ENCODE results near the gene HTN3.

Gene HTN3

DNA sequence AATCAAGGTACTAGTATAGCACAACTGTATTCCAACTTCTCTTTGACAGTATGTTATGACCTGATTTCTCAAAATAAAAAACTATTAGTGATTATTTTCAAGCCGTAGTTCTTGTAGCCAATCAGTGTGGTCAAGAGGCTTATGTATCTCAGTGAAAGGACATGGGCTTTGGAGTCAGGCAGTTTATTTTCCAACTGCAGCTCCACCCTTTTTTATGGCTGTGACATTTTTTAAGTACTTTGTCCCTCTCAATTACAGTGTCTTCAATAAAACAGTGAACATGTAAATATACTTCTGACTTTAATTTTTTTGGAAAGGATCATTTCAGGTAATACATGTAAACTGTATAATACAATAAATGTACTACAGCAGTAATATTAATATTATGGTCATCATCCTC, 51.9 kb downstream of the HTN3 start:
- Histone ChIP-seq H3K36me3 (ENCODE audit: control insufficient read depth, insufficient read depth, low read length) (no peaks in the 10 kb centered on the region), H3K27me3 (replicated peaks; ENCODE audit: control insufficient read depth, insufficient read depth, low read length, poor library complexity, severe bottlenecking) (no peaks in the 10 kb centered on the region), H3K4me3 (ENCODE audit: insufficient read depth, low read depth, low read length, poor library complexity, severe bottlenecking) (no peak overlapping the region), H3K4me1 (ENCODE audit: control insufficient read depth, insufficient read depth, low read length, poor library complexity, severe bottlenecking) (no peaks in the 10 kb centered on the region), H3K27ac (ENCODE audit: insufficient read depth, low read length, poor library complexity, severe bottlenecking) (no peak overlapping the region), H3K9me3 (ENCODE audit: control insufficient read depth, low read length) (no peaks in the 10 kb centered on the region)
- no peak for DNase-seq
